GM19324 (cell line): Measurements from ENCODE around the gene SNX10.

ENCODE experiments used
- ATAC-seq: cut with Tn5 transposase; IDR thresholded peaks from one replicate; pipeline ENCODE4 v1.9.1; 2021; ENCODE audit warnings: mild to moderate bottlenecking, moderate library complexity; ENCODE audit not compliant: unreplicated experiment, low FRiP score

SNX10 gene

DNA sequence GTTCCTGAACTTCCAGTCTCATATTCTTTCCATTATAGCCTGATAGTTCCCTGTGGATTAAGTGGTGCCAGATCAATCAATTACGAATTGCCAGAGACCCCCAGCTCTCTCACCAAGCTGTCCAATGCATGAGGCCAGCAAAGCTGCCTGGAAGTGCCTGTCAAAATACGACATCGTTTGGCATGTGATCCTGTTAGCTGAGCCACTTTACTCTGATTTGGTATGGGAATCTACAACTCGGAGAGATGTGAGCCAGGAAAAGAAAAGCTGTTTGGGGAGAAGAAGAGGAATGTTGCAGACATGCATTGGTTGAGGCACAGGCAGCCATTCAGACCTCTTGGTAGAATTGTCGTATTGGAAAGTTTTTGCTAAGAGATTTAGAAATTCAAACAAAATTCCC, 3.9 kb downstream of the SNX10 start:
- ATAC-seq = no peak

DNA sequence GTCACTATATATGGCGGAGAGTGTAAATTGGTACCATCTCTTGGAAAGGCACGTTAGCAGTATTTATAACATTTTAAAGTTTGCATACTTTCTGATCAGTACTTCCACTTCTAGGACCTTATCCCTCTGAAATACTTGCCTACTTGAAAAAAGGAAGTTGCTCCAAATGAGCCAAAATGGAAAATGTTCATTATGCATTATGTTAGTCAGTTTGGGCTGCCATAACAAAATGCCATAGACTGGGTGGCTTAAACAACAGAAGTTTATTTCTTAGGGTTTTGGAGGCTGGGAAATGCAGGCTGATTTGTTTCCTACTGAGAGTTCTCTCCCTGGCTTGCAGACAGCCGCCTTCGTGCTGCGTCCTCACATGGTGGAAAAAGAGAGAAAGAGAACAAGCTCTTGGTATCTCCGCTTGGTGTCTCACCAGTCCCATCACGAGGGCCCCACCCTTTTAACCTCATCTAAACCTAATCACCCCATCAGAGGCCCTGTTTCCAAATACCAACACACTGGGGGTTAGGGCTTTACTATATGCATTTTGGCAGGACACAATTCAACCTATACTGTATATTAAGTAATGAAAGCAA, 6.9 kb downstream of the SNX10 start:
- ATAC-seq = no peak

DNA sequence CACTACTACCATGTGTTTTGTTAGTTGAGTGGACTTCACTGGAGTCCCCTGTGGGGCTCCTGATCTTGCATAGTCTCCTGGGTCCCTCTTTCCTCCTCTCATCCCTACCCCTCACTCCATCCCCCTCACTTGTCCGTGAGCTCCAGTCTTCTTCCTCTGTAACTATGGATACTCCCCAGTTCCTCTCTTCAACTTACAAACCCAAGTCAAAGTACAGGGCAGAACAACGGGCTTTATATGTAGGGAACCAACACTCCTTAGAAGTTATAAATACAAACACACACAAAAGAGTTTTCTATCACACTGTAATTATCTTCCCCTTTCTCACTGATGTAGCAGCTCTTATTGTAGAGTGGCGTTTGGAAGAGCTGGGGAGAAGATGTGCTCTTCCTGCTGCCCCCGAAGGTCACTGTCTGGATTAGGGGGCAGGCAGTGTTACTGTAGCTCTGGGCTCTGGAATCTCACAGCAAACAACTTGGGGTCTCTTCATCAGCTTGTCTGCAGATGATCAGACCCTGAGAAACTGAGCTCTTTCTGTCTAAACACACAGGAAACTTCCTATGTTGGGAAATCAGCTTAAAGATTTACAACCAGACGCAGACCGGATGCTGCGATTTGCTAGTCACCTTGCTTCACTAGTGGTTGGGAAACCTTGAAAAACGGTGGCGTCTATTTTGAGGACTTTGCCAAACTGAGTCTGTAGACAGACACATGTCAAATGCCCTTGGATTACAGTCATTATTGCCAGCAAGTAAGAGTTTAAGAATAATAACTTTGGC, 13.6 kb downstream of the SNX10 start:
- ATAC-seq = no peak

DNA sequence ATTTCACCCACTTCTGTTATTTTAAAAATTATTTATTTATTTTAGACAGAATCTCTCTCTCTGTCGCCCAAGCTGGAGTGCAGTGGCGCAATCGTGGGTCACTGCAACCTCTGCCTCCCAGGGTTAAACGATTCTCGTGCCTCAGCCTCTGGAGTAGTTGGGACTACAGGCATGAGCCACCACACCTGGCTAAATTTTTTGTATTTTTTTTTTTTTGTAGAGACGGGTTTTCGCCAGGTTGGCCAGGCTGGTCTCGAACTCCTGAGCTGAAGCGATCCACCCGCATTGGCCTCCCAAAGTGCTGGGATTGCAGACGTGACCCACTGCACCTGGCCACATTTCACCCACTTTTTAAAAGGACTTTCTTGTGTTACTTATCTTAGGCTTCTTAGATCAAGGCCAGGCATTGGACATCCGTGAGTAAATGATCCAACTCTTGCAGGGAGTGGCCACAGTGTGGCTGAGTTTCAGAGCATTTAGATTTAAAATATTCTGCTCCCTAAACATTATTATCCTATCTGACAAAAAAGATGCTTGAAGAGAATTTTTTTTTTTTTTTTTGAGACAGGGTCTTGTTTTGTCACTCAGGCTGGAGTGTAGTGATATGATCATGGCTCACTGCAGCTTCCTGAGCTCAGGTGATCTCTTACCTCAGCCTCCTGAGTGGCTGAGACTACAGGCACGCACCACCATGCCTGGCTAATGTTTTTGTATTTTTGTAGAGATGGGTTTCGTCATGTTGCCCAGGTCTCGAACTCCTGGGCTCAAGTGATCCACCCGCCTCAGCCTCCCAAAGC, 14.4 kb downstream of the SNX10 start:
- ATAC-seq = no peak

DNA sequence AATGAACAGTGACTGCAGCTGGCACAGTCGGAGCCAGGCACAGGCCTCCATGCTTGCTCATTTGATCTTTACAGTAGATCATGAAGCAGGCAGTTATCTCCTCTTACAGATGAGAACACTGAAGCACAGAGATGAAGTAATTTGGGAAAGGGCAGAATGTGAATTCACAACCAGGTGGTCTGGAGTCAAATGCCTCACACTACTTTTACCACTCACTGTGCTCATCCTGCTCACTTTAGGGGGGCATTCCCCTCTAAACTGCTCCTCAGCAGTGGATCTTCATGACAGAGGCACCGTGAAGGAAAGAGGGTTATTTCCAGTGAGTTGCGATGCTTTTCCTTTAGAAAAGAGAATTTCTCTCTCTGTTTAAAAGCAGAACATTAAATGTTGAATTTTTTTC, 15.1 kb downstream of the SNX10 start:
- ATAC-seq = no peak

DNA sequence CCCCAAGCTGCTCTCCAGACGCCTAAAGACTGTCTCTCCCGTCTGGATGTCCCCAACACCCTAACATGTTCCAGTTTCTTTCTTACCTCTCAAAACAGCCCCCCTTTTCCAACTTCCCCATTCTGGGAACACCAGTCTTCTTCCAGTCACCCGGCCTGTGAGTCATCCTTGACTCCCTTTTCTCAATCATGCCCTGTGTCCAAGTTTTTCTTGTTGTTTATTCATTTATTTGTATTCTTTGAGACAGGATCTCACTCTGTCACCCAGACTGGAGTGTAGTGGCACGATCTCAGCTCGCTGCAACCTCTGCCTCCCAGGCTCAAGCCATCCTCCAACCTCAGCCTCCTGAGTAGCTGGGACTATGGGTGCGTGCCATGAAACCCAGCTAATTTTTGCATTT, 15.6 kb downstream of the SNX10 start:
- no peak for ATAC-seq

DNA sequence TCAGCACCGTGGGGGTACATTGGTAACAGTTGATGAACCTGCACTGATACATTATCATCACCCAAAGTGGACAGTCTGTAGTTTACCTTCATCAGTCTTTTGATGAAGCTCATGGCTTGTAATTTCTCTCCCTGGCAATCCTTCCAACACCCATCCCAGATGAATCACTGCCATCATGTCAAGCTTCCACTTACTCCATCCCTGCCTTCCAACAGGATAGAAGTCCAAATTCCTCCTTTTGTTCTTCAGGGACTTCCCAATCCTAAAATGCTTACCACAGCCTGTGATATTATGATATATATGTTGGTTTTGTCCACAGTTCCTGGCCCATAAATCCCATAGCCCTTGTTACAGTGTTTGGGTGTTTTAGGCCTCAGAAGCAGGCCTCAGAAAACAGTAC, 16.1 kb downstream of the SNX10 start:
- ATAC-seq = no peak

DNA sequence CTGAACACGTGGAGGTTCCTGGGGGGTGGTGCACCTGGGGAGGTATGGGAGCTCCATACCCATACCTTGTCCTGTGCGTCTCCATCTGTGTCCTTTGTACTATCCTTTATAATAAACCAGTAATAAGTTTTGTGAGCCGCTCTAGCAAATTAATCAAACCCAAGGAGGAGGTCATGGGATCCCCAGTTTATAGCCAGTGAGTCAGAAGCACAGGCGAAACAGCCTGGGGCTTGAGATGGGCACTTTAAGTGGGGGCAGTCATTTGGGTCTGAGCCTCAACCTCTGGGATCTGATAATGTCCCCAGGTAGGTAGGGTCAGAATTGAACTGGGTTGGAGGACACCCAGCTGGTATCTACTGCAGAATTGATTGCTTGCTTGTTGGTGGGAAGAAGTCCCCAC, 16.9 kb downstream of the SNX10 start:
- ATAC-seq = no peak

DNA sequence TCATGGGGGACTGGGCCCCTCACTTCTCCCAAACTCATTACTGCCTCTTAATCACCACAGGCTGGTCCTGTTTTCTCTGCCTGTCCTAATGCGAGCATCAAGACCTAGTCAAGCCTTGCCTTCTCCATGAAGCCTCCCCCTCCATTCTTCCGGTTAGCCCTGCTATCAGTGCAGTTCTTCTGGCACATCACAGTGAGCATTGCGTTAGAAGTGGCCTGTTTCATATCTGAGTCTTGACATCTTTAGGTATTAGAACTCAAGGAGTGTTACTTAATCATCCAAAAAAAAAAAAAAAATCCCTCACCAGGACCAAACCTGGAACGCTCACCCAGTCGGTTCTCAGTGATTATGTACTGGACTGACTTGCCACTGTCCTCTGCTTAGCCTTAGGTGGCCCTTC, 17.4 kb downstream of the SNX10 start:
- no peak for ATAC-seq

DNA sequence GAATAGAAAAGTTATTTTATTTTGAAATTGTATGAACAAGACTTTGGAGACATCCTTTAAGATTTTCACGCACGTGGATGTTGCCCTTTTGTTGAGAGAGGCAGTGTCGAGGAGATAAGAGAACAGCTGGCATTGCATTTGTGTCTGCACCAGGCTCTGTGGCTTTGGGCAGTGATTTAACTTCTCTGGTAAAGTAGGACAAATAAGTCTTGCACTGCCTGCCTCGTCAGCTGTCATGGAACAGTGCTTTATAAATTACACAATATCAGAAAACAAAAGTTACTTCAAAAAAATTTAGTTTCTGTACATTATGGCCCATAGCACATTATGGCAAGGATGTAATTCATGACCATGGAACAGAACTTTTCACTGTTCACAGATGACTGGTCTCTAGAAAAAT, 20.1 kb downstream of the SNX10 start:
- no peak for ATAC-seq

DNA sequence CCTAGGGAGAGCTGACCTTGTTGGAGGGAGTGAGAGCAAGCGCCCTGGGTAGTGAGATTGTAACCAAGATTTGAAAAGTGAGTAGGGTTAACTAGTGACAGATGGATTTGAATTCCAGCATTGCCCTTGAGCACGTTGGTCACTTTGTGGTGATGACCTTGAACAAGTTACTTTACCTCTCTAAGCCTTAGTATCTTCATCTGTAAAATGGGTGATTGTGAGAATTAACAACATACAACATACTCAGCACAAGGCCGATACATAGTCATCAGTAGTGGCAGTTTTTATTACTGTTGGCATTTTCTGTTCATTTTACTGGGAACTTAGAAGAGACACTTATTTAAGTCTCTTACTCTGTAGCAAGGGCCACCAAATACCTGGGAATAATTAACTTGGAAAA, 25.5 kb downstream of the SNX10 start:
- no peak for ATAC-seq

DNA sequence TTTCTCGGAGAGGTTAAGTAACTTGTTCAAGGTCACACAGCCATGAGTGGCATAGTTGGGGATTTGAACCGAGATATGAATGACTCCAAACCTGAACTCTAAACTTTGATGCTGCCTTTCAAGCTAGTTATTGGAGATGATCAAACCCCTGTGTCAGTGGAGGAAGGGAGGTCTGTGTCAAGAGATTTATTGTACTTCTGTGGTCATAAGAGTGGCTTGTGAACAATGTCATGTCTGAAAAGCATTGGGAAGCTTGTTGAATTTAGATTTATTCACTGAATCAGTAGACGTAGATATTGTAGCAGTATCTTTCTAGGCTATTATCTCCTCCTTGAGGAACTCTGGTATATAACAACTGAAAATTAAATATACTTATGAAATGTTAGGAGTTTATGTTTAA, 27.3 kb downstream of the SNX10 start:
- ATAC-seq = no peak

DNA sequence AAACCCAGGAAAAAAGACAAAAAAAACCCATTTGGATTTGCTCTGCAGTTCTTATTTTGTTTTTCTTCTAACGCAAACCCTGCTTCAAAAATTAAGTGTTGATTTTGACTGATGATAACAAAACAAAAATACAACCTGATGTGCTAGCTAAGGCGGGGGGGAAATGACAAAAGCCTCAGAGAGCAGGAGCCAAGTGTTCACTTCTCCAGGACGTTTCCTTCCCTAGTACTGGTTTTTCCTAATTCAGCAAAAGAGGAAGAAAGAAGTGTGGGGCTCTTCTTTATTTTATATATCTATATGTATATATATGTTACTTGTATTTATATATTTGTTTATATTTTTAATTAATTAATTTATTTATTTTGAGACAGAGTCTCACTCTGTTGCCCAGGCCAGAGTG, 28.0 kb downstream of the SNX10 start:
- no peak for ATAC-seq

DNA sequence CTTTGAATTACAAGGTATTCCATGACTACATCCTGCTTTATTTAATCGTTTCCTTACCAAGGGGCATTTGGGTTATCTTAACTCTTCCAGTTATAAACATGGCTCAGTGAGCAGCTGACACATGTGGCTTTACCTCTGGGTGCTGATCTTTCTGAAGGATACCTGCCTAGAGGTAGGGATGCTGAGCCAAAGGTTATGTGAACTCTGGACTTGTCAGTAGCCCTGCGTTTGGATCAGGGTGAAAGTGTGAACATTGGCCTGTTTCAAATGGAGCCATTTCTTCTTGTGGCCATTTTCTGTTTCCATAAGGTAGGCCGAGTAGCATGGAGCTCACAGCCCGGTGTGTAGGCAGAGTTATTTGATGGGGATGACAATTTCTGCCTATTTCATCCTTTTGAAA, 29.2 kb downstream of the SNX10 start:
- ATAC-seq = no peak

DNA sequence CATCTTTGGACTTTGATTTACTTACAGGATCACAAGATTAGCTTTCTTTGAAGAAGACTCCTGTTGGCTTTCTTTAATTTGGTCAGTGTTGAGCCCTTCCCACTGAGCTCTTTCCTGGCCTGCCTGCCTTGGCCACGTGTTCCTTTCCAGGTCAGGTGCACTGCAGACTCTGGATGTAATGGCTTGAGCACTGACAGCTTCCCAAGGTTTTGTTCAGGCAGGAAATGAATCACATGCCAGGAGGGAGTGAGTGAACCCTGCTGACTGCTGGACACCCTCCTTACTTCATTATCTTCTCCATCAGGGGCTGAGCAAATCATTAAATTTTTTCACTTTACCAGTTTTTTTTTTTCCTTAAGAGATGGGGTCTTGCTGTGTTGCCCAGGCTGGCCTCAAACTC, 29.8 kb downstream of the SNX10 start:
- ATAC-seq = no peak

DNA sequence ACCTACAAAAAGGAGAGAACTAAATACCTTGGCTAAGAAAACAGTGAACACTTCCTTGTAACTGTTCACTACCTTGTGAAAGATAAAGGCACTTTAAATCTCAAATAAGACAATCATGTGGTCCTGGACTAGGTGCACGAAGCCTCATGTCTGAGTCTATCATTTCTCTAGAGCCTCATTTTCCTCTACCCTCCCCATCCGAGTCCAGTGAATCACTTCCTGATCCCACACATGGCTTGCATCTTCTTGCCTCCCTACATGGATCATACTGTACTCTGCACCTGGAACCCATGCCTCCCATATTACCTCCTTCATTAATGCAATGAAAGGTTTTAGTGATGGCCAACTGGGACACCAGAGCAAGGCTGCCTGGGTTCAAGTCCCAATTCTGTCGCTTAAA, 34.5 kb downstream of the SNX10 start:
- no peak for ATAC-seq

DNA sequence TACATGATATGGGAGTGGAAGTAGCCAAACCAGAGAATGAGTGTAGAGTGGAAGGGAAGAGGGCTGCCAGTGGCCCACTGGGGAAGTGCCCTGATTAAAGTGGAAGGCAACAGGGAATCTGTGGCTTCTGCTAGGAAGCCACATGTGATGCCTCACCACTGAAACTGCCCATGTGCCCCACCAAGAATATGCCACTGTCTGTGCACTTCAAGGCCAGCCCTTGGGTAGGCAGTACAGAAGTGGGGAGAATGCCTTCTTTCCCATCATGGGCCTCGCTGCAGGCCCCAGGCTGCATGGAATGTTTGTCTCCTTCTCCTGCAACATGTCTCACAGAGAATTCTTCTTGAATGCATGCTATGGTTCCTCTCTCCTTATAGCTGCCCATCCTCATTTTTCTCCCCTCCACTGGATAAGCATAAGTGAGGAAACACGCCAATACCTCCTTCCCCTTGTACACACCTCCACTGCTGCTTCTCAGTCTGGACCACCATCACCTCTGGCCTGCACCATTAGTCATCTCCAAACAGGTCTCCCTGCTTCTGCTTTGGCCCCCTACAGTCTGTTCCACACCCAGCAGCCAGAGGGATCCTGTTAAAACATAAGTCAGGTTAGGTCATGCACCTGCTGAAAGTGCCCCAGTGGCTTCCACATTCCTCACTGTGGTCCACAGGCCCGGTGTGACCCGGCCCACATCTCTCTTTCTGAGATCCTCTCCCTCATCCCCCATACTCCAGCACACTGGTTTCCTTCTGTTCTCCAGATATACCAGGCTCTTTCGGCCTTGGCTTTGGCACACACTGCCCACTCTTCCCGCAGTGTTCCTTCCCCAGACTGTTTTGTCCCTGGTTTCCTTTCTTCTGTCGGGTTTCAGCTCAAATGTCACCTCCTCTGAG, 37.1 kb downstream of the SNX10 start:
- no peak for ATAC-seq

DNA sequence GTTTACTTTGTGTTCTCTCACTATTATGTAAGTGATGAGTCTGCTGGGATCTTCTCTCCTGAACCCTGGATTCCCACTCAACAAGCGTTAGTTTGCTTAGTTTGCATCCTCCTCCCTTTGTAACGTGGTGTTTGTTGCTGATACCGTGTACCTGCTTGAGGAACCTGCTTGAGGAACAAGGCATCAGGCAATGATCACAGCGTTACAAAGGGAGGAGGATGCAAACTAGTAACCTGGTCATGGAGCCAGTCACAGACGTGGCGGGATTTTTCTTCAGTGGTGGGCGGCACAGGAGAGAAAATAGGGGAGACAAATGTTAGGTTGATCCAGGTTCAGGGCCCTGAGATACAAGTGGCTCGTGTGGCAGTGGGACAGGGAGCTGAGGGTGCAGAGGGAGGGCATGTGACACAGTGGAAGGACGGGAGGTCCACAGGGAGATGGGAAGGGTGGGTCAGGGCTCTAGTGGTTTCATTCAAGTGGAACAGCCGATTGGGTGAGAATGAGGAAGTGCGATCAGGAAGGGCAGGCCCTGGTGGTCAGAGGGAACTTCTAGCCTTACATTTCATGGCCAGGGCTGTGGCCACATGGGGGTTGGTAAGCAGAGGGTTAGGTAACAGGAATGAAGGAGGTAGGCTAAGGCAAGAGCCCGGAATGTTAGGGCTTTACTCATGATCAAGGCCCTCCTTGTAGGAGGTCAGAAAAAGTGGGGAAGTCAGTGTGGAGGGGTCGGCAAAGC, 38.0 kb downstream of the SNX10 start:
- ATAC-seq = no peak

DNA sequence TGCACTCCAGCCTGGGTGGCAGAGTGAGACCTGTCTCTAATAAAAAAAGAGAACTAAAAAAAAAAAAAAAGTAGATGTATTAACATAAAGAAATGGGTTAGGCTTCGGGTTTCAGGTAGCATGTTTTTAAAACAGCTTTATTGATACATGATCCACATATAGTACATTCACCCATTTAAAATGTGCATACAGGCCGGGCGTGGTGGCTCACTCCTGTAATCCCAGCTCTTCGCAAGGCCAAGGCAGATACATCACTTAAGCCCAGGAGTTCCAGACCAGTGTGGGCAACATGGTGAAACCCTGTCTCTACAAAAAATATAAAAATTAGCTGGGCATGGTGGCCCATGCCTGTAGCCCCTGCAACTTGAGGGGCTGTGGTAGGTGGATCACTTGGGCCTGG, 39.5 kb downstream of the SNX10 start:
- no peak for ATAC-seq

DNA sequence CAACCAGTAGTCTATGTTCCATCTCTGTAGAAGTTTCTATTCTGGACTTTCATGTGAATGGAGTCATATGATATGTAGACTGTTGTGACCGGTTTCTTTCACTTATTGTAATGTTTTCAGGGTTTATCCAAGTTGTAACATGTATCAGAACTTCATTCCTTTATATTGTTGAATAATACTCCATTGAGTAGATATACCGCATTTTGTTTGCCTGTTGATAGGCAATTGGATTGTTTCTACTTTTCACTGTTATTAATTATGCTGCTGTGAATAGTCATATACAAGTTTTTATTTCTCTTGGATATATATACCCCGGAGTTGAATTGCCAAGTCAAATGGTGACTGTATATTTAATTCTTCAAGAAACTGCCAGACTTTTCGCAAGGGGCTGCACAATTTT, 40.1 kb downstream of the SNX10 start:
- no peak for ATAC-seq
